8988T (cell line): ENCODE results near the gene ASXL1.
A peak's percentile ranks its signal among the peaks of the same experiment; 100 is the strongest.
"Not testable (repeated sequence)": the region's sequence is repeated elsewhere in the genome, so short reads cannot be mapped to it uniquely, and the experiment has no call there.

Experiments
- DNase-seq: peaks from one replicate; pipeline ENCODE4 v3.0.0; 2011

Gene ASXL1

DNA sequence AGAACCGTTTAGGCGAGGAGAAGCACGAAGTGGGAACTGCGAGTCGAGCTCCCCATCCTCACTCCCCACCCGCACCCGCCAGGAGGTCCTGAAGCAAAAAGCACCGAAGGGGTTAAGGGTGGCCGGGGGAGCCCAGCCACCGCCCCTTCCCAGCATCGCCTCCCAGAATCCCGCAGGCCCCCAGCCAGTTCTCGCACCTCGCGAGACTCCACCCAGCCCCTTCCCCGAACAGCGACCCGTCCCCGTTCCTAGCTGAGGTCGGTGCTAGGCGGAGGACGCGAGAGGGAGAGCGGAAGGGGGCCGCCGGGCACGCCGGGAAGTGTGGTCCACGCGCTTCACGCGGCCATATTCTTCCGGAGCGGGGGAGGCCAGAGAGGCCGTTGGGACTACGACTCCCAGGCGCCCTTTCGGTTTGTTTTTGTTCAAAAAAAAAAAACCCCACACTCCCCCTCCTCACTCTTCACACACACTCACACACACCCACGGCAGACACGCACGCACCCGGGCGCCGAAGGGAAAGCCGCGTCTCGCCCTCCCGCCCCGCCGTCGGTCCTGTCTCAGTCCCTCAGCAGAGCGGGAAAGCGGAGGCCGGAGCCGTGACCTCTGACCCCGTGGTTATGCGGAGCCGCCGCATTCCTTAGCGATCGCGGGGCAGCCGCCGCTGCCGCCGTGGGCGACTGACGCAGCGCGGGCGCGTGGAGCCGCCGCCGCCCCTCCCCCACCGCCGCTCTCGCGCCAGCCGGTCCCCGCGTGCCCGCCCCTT is at the start of gene ASXL1:
Gene ASXL1 (plus strand): TSS at position 463 of the 763 bp plus-strand sequence. CDS start 445 bp downstream, outside the sequence.
- DNase-seq: peak; percentile 91

DNA sequence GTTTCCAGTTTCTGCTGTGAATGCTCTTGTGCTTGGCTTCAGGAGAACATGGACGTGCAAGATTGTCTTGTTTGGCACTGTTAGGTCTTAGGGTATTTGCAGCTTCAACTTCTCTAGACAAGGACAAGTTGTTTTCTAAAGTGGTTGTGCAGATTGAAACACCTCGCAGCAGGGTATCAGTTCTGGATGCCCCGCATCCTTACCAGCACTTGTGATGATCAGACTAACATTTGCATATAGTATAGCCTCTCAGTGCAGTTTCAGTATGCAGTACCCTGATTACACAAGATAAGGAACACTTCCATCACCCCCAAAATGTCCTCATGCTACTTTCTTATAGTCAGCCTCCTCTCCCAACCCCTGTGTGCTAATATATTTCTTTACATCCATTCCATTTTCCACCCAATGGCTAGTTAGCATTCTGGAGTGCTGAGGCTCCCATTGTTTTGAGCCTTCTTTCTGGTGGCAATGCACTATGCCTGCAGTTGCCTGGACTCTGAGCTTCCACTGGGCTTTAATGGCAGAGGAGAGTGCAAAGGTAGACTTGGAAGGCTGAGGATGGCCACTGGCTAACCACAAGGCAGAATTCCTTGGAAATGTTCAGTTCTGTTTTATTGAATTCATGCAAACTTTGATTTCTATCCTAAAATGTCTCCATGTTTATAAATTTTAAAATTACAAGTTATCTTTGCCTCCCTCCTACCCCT is 45.3 kb upstream of the ASXL1 start:
- no peak for DNase-seq

DNA sequence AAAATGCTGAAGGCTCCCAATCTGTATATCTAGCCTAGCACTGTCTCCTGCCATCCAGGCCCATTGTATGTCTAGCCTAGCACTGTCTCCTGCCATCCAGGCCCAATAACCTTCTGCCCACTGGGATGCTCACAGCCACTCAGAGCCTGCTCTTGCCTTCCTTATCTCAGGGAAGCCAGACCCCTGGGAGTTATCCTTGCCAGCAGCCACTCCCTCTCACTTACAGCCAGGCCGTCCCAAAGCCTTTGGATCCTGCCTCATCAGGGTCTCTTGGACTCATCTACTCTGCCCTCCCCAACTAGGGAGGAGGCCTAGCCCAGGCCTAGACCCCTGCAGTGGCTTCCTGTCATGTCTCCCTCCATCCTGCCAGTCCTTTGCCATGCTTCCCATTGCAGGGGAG is 43.4 kb upstream of the ASXL1 start:
- no peak for DNase-seq

DNA sequence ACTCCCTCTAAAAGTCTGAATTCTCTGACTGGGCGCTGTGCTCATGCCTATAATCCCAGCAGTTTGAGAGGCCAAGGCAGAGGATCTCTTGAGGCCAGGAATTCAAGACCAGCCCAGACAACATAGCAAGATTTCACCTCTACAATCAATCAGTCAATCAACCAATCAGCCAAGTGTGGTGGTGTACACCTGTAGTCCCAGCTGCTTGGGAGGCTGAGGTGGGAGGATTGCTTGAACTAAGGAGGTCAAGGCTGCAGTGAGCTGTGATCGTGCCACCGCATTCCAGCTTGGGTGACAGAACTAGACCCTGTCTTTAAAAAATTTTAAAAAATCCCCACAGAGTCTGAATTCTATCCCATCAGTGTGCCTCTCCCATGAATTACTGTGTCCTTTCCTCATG is 42.7 kb upstream of the ASXL1 start:
- DNase-seq: no peak

DNA sequence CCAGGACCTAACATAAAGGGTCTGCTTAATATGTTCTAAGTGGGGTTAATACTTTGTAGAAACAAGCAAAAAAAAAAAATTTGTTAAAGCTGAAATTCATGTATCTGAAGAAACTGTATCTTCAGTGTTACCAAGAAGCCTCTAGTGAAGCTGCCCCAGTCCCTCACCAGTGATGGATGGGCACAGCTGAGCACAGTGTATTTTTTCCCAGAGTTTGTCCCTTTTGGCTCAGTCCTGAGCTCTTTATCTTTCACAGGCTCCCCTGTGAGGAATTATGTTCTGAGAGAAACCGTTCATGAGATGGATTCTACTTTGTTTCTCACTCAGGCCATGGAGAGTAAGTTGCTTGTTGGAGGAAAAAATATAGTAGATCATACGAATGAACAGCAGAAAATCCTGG is 42.2 kb upstream of the ASXL1 start:
- no peak for DNase-seq

DNA sequence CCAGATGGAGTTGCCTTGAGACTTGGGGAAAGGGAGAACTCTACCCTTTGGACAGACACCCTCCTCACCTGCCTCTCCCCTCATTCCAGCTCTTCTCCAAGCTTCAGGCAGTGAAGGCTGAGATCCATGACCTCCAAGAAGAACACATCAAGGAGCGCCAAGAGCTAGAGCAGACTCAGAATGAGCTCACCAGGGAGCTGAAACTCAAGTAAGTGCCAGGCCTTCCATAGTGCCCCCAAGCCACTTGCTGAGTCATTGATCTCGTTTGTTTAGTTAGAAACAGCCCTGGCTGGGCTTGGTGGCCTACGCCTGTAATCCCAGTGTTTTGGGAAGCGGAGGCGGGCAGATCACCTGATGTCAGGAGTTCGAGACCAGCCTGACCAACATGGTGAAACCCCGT is 41.5 kb upstream of the ASXL1 start:
- DNase-seq: no peak

DNA sequence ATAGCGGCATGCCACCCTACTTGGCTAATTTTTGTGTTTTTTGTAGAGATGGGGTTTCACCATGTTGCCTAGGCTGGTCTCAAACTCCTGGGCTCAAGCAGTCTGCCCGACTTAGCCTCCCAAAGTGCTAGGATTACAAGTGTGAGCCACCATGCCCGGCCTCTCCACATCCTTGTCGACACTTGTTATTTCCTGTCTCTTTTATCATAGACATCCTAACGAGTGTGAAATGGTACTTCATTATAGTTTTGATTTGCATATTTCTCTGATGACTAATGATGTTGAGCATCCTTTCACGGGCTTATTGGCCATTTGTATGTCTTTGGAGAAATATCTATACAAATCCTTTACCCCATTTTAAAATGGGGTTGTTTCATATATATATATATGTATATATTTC is 39.0 kb upstream of the ASXL1 start:
- DNase-seq: no peak

DNA sequence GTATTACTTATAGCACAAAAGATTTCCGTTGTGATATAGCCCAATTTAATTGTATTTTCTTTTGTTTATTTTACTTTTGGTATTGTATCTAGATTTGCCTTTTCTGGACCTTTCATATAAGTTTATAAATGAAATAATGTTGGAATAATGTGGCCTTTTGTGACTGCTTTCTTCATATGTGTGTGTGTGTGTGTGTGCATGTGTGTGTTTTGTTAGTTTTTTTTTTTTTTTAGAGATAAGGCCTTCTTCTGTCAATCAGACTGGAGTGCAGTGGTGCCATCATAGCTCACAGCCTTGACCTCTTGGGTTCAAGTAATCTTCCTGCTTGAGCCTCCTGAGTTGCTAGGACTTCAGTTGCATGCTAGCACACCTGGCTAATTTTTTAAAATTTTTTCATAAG is 37.8 kb upstream of the ASXL1 start:
- no peak for DNase-seq

DNA sequence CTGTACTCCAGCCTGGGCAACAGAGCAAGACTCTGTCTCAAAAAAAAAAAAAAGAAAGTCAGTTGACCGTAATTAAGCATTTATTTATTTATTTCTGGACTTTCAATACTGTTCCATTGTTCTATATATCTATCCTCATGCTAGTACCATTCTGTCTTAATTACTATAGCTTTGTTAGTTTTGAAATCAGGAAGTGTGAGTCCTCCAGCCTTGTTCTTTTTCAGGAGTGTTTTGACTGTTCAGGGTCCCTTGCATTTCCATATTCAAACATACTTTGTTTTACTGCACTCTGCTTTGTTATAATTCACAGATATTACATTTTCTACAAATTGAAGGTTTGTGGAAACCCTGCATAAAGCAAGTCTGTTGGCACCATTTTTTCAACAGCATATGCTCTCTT is 36.7 kb upstream of the ASXL1 start:
- DNase-seq: no peak

DNA sequence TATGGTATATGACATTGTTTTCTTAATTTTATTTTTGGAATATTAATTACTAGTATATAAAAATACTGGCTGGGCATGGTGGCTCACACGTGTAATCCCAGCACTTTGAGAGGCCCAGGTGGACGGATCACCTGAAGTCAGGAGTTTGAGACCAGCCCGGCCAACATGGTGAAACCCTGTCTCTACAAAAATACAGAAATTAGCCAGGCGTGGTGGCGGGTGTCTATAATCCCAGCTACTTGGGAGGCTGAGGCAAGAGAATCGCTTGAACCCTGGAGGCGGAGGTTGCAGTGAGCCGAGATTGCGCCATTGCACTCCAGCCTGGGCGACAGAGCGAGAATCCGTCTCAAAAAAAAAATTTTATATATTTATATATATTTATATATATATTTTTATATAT is 35.9 kb upstream of the ASXL1 start:
- DNase-seq: not testable (repeated sequence)

DNA sequence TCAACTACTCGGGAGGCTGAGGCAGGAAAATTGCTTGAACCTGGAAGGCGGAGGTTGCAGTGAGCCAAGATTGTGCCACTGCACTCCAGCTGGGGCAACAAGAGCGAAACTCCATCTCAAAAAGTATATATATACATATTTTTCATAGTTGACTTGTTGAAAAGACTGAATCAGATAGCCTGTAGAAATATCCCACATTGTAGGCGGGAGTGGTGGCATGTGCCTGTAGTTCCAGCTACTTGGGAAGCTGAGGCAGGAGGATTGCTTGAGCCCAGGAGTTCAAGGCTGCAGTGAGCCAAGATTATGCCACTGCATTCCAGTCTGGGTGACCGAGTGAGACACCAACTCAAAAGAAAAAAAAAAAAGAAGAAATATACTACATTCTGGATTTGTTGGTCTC is 34.4 kb upstream of the ASXL1 start:
- not testable (repeated sequence) for DNase-seq

DNA sequence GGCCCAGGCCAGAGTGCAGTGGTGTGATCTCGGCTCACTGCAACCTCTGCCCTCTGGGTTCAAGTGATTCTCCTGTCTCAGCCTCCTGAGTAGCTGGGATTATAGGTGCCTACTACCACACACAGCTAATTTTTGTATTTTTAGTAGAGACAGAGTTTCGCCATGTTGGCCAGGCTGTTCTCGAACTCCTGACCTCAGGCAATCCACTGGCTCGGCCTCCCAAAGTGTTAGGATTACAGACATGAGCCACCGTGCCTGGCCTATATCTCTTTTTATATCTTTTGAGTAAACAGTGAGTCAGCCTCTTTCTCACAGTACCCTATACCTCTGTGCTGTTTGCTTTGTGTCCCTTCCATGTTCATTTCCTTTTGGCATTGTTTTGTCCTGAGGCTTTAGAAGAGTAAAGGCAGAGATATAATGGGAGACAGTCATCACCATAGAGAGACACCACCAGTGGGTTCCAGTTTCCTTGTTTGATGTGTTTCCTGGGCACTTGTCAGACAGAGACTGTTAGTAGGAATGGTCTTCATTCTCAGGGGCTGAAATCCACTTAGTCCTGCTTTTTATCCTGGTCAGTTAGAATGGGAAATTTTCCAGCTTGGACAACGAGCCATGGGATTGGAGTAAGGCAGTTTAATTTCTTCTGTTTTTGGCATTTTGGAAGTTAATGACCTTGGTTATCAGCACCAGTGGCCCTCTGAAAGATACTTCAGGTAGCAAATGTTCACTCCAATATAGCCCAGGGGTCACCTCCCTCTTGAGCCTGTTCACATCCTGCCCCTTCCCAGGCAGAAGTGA is 32.2 kb upstream of the ASXL1 start:
- DNase-seq: no peak

DNA sequence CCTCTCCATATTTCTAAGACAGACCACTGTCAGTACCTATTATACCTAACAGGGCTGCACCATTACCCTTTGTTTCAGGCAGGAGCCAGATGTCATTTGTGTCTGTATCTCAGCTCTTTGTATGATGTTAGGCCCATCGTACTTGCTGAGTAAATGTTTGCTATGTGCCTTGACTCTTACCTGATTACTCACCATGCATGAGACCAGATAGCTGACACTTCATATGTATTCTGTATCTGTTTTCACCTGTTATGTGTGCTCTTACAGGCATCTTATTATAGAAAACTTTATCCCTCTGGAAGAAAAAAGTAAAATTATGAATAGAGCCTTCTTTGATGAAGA is 31.7 kb upstream of the ASXL1 start:
- DNase-seq: no peak

DNA sequence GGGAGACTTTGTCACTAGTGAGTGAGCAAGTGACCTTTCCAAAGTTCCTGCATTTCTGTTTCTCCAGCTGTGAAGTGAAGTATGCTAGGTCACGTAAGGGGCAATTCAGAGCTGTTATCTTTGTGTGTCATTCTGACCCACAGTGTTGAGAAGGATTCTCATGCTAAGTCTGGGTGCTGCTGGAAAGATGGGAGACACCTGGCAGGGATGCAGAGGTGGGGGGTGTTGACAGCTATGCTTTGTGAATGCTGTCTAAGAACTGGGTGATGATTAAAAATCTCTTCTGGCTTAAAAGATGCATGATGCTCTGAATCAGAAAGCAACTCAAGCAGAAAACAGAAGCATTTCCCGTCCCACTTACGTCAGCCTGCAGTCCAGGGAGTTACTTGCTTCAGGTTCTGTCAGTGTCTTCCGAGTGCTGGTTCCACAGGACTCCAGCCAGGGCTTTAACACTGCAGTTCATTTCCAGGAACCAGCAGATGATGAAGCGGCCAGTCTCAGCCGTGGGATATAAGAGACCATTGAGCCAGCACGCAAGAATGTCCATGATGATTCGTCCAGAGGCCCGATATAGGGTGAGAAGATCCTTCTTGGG is 30.9 kb upstream of the ASXL1 start:
- DNase-seq: no peak

DNA sequence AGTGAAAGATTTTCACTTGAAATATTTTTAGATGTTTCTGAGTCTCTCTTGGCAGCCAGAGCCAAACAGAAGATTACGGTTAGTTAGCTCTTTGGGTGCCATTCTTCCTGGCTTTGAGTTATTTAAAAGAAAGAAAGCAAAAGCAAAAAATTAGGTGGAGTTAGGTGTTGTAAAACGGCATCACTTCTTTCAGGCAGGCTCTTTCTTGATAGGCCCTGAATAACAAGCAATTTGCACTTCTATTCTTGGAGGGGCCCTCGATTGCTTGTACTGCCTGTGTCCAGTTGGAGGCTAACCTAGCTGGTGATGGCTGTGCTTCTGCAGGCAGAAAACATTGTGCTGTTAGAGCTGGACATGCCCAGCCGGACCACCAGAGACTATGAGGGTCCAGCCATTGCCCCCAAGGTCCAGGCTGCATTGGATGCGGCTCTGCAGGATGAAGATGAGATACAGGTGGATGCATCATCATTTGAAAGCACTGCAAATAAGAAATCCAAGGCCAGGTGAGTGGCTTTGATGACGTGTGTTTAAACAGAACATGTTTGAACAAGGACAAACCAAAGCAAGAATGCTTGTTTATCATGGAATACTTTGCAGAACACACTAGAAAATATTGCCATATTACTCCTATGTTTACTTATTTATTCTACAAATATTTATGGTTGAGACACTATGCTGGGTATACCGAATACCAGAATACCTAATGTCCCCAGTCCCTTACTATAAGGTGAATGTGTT is 28.1 kb upstream of the ASXL1 start:
- no peak for DNase-seq

DNA sequence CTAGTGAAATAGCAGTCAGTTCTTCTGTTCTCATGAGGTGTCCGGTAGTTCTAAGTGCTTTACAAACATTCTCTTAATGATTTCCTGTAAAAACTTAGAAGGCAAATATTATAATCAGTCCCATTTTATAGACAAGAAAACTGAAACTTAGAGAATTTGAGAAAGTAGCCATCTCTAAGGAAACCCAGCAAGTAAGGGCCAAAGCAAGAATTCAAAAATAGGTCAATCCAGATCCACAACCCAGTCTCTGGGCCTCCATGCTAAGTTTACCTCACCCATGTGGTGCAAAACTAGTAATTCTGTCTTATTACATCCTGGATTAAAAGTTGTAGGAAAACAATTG is 27.6 kb upstream of the ASXL1 start:
- DNase-seq: no peak

DNA sequence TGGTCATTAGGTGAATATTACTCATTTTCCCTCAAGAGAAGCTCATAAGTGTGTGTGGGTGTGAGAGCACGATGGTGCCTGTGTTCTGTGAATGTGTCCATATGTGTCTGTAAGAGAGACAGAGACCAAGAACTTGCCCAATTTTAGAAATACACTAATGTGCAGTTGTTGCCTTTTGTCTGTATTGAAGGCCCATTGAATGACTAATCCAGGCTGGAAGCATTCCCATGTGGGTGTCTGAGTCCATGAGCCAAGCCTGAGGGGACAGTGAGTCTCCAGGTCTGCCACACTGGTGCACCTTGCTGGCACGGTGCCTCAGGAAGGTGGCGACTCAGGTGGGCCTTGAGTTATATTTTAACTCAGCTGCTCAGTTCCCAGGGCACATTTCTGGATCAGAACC is 25.5 kb upstream of the ASXL1 start:
- DNase-seq: no peak

DNA sequence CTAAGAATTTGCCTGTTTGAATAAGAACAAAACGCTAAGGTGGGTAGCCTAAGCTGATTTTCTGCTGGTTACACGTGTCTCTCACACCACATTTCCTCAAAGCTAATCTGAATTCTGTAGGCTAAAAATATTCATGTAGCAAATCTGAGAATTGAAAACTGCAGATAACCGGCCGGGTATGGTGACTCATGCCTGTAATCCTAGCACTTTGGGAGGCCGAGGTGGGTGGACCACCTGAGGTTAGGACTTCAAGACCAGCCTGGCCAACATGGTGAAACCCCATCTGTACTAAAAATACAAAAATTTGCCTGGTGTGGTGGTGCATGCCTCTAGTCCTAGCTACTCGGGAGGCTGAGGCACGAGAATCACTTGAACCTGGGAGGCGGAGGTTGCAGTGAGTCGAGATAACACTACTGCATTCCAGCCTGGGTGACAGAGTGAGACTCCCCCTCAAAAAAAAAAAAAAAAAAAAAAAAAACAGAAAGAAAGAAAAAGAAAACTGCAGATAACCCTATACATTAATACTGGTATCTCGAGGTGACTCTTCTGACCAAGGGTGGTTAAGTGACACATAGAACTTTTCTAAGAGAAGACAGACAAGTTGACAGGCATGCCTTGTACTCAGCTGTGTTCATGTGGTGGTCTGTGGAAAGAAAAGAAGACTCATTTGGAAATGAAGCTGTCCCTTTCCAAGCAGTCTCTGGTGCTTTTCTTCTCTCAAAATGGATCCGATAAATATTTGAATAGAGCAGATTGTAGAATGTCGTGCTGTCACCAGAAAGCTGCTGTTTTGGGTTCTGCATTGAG is 24.7 kb upstream of the ASXL1 start:
- no peak for DNase-seq

DNA sequence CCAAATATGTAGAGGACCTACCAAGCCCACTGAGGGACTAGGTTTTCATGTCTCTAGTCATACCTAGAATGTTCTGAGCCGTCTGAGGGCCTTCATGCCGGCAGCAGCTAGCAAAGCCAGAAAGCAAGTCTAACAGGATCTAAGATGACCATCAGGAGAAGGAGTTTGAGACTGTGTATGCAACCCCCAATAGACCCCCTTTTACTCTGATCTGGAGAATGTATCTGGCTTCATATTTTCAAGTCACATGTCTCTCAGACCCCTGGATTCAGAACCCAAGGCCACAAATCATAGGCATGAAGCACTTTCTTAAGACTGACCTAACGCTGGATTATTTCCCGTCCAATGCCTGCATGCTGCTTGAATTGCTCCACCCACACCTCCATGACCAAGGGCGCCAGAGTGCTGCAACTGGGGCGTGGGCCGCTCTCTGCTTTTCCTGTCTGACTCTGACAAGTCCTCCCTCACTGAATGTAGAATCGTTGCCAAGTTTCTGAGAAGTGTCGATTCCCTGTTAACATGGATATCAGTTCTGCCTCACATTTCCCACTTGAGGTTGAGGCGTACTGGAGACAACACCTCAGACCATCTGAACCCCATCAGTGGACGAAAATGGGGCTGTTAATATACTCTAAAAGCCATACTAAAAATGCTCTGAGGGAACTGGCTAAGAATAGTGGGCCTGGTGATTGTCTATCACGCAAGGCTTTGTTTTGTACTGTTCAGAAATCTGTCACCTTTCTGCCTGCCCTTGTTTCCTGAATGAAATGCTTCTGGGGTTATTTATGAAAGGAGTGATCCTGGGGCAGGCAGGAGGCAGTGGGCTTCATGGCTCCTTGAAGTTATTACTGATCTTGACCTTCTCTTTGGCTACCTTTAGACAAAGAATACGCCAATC is 23.9 kb upstream of the ASXL1 start:
- DNase-seq: no peak

DNA sequence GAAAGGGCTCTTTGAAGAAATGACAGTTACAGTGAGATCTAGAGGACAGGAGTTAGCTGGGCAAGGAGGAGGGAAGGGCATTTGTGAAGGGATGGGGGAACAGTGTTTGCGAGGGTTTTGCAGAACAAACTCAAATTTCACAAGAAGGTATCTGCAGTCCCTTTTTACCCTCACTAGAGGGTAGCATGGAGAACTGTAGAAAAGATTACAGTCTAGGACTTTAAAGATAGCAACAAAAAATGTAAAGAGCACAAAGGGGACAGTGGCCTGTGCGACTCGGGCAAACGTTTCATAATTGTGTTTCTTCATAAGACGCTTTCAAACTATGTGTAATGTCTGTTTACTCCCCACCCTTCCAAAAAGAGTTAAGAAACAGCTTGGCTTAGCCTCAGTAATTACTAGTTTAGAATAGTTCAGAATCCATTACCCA is 21.2 kb upstream of the ASXL1 start:
- no peak for DNase-seq
